Activated CD4-positive, alpha-beta T cell treated with anti-CD3 and anti-CD28 coated beads for 24 hours (primary cell): Measurements from ENCODE around the gene RAMP2.
"Not testable (repeated sequence)": the region's sequence is repeated elsewhere in the genome, so short reads cannot be mapped to it uniquely, and the experiment has no call there.

Experiments used
- DNase-seq, 2 donors: peaks; one replicate each; pipeline ENCODE4 v3.0.0-alpha.2; 2020; ENCODE audit warnings: low read depth in 2 of 2

Gene RAMP2

GRCh38 chr17:42769964-42770363 is 8.9 kb downstream of the RAMP2 start:
- DNase-seq, result not testable (repeated sequence)

DNA sequence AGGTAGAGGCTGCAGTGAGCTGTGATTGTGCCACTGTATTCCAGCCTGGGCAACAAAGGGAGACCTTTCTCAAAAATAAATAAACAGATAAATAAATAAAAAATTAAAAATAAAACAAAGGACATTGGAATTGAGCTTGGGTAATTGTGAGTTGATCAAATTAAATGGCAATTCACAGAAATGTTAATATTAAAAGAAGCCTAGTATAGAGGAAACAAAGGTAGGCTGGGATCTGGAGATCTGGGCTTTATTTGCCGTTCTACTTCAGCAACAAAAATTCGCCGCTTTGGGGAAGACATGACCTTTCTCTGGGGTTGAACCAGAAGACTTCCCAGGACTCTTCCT is 11.9 kb downstream of the RAMP2 start:
- no peak for DNase-seq

DNA sequence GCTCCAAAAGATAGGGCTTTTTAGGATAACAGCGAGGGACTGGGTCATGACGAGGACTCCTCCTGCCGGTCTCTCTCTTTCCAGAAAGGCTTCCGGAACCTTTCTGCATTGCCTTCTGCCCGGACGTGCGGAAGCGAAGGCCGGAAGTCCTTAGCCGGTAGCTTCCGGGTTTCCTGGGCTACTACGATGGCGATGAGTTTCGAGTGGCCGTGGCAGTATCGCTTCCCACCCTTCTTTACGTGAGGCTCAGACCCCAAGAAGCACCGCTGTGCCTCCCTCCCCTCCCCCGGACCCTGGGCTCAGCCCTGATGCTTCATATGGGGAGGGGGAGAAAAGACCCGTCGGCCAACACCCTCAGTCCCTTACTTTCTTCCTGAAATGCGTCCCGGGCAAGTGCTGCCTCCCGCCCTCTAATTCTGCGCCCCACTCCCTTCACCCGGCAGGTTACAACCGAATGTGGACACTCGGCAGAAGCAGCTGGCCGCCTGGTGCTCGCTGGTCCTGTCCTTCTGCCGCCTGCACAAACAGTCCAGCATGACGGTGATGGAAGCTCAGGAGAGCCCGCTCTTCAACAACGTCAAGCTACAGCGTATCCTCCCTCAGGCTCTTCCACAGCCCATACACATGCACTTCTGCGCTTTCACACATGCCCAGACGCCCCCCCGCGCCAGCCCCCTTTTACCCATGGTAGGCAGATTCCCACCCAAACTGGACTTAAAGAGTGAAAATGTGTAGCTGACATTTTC is 12.4 kb downstream of the RAMP2 start, which contains the start of gene VPS25:
Gene VPS25 (plus strand): TSS at position 160 of the 746 bp plus-strand sequence. CDS start 27 bp downstream, at position 187.
- DNase-seq, result peak; percentile 56

DNA sequence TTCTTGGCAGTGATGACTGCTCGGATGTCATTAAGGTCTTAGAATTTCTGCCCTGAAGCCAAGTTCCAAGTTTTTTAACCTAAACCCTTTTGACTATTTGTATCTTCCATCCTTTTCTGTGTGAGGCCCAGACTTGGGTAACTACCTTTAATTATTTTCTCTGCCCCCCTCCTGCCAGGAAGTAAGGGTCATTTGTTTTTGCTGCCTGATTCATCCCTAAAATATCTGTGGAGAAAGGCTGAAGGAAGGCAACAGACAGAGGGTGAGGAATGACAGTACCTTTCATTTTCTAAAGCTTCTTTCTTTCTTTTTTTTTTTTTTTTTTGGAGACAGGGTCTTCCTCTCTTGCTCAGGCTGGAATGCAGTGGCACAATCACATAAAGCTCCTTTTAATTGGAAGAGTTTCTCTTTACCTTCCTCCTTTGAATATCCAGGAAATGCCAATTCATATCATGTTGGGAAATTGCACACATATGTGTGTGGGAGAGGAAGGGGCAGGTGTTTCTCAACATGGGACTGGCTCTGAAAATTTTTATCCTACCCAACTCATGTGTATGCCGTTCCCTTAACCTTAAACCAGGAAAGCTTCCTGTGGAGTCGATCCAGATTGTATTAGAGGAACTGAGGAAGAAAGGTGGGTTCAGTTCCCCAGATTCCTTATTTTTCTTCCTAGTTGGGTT is 13.2 kb downstream of the RAMP2 start:
- DNase-seq, result no peak

DNA sequence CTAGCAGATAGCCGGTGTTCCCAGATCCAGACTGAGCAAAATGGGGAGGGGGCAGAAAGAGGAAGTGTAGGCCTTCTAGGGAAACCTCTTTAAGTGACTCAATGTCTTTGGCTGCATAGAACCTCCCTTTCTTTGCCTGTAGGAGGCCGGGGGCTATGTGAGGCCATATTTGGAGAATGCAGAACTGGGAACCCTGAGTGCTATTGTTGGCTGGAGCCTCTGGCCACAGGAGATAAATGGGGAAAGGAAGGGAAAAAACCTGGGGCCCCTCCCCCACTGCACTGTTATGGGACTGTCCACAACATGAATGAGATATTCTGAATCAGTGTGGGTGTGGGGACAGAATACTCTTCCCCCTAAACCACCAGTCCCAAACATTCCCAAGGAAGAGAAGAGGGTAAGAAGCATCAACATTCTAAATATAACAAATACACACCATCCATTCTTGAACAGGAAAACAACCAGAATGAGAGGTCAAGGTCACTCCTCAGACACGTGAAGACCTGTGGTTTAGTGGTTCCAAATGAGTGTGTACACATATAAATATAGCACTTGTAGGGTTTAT is 14.6 kb downstream of the RAMP2 start:
- no peak for DNase-seq

DNA sequence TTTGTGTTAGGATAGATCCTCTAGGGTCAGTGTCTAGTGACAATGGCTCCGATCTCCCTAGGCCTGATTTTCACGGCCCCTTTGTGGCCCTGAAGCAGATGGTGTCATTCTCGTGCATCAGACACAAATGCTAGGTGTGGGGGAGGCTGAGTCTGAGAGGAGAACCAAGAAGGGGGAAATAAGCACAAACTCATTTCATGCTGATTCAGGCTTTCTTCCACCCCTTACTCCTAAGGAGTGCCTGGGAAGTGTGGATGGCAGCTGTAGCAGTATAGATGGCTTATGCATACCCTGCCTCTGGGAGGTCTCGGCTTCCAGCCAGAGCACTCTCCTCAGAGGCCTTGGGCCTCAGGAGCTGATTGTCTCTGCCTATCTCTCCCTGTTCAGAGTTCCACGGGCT is 17.5 kb downstream of the RAMP2 start:
- no peak for DNase-seq

DNA sequence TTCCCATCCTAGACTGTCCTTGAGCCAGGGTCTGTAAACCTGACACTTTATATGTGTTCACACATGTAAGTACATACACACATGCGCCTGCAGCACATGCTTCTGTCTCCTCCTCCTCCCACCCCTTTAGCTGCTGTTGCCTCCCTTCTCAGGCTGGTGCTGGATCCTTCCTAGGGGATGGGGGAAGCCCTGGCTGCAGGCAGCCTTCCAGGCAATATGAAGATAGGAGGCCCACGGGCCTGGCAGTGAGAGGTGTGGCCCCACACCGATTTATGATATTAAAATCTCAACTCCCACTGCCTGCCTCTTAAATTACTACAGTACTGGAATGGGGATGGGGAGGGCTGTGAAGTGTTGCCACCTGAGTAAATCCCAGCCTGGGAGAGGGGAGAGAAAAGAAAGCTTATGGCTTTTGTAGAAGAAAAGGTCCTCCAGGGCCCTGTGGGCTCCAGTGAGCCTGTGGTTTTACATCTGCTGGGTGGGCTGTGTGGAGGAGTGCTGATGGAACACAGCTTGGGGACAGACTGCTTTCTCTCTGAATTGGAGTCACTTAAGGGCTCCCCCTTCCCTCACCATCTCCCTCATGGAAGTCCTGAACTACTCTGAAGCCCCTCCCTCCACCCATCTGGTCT is 18.4 kb downstream of the RAMP2 start:
- no peak for DNase-seq

- no peak for DNase-seq
Measured at GRCh38 chr17:42779936-42780850, 19.2 kb downstream of the RAMP2 start, which contains the start of gene WNK4. Gene WNK4, plus strand, starts transcription at chr17:42780610. Its CDS starts 89 bp downstream, at chr17:42780699.

DNA sequence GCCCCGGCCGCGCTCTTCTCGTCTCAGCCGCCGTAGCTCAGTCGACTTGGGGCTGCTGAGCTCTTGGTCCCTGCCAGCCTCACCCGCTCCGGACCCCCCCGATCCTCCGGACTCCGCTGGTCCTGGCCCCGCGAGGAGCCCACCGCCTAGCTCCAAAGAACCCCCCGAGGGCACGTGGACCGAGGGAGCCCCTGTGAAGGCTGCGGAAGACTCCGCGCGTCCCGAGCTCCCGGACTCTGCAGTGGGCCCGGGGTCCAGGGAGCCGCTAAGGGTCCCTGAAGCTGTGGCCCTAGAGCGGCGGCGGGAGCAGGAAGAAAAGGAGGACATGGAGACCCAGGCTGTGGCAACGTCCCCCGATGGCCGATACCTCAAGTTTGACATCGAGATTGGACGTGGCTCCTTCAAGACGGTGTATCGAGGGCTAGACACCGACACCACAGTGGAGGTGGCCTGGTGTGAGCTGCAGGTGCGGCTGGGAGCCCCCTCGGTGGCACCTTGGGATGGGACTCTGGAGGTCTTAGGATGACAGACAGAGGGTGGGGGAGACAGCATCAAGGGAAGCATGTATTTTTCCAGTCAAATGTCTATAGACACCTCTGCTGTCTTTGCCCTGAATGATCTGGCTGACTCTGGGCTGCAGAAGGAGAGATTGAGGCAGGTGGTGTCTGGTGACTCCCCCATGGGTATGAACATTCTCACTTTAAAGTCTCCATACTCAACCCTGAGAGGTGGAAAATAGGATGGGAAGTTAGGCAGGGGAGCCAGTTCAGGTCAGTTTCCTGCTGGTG is 20.0 kb downstream of the RAMP2 start:
- DNase-seq, result no peak

GRCh38 chr17:42781639-42782165 is 20.7 kb downstream of the RAMP2 start:
- no peak for DNase-seq

DNA sequence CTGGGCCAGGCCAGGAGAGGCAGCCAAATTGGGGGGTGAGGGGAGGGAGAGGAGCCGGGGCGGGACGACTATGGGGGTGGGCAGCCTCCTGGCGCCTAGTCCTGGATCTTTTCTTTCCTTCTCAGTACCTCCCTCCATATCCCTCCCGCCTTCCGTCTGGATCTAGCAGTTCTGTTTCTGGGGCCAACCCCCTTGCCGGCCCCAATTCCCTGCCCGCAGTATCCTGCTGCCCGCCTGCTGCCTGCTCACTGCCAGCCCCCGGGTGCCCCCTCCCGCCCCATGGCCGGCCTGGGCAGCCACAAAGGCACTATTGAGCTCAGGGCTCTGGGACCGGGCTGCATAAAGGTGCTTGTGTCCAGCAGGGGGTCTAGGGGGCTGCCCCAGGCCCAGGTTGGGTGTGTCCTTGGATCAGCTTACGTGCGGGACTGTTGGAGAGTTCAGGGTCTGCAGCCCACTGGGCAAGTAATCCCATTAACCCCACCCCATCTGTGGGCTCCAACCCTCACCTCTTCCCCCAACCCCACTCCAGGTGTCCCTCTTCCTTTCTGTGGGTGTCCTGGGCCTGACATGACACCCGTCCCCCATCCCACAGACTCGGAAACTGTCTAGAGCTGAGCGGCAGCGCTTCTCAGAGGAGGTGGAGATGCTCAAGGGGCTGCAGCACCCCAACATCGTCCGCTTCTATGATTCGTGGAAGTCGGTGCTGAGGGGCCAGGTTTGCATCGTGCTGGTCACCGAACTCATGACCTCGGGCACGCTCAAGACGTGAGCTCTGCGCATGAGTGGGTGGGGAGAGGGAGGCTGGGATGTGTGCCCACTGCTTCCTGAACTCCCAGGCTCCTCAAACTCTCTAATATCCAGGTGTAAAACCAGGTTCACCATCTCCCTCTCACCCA is 21.4 kb downstream of the RAMP2 start:
- DNase-seq, result no peak

DNA sequence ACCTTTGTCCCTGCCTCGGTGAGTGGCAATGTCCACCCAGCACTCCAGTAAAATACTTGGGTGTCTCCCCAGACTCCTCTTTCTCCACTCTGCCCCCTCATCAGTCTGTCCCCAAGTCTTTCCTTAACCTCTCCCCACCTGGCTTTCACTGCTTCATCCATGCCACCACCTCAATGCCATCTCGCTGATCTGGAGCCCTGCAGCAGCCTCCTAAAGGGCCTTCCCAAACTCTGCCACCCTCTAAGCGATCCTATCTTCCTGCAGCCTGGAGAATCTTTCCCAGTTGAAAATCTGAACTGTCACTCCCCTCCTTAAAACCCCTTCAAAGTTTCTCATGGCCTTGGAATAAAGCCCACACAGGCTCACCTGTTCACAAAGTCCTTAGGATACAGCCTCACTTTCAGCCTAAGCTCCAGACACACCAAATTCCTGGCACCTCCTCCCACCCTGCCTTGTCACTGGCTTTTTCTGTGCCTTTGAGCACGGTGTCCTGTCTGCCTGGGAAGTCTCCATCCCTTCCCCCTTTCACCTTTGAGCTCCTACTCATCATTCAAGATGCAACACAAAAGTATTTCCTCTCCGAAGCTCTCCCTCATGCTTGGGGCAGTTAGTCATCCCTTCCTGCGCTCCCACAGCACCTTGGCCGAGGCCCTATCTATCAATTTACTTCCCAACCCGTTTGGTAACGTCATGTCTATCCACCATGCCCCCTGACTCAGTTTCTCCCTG is 22.2 kb downstream of the RAMP2 start:
- DNase-seq, result no peak

GRCh38 chr17:42783791-42784138 is 22.7 kb downstream of the RAMP2 start:
- no peak for DNase-seq

- DNase-seq, result no peak
Measured at GRCh38 chr17:42784409-42784808, 23.4 kb downstream of the RAMP2 start.

- no peak for DNase-seq
Measured at GRCh38 chr17:42784811-42785592, 24.0 kb downstream of the RAMP2 start.

GRCh38 chr17:42787266-42787665 is 26.2 kb downstream of the RAMP2 start:
- DNase-seq, result no peak

- no peak for DNase-seq
Measured at GRCh38 chr17:42791948-42792347, 30.9 kb downstream of the RAMP2 start.

DNA sequence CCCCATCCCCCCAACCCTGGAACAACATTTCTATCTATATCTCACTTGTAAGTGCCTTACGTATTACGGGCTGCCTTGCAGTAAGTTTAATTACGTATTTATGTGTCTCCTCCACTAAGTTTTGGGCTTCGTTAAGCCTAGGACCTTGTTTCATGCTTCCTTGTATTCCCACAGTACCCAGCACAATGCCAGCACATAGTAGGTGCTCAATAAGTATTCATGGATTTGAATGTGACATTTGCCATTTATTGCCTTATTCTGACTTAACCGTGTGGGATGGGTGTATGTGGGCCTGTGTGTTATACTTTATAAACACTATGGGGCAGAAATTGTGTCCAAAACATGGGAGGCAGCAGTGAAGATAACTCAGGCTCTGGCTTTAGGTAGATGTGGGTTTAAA is 31.5 kb downstream of the RAMP2 start:
- no peak for DNase-seq
